Fibroblast of lung (primary cell): ENCODE measurements around the gene ING3.

Source experiments
- CTCF ChIP-seq, 2 donors: IDR thresholded peaks in 1 of 2; conservative IDR thresholded peaks in 1 of 2; 1 replicate in 1 of 2; 2 replicates in 1 of 2; pipeline ENCODE4 v1.5.1; 2011 to 2012; ENCODE audit warnings: low read length in 2 of 2, control low read depth in 1 of 2, inconsistent platforms in 1 of 2, low read depth in 1 of 2, mild to moderate bottlenecking in 1 of 2
- EZH2 ChIP-seq: IDR thresholded peaks from 2 replicates; pipeline ENCODE4 v1.5.1; 2012; ENCODE audit warnings: low read length, control low read depth, mild to moderate bottlenecking; ENCODE audit errors: missing control alignments

- TF ChIP-seq EZH2 (no peak), CTCF (conservative IDR thresholded peaks at IDR 0.05 in 1 of 2, IDR thresholded peaks at IDR 0.05 in 1 of 2; ENCODE audit: low read depth in 1 of 2, low read length in 2 of 2) (no peak)
Measured at GRCh38 chr7:120997882-120998474, 47.4 kb downstream of the ING3 start.
